ENCODE measurements around the gene LMBR1L. TPM values are rescaled to one million over a fixed set of nuclear protein-coding genes. Genes with fewer than 3 reads are reported as not detected.
A peak's percentile ranks its signal among the peaks of the same experiment; 100 is the strongest.

Gene LMBR1L
- total RNA-seq, 3 donors from 2014 or later: 37.6 to 73.0 (median 58.3) TPM

- Histone ChIP-seq H3K27me3 (peaks cover 6 to 11% of the 10 kb centered on the region in 2 donors), H3K9me3 (no peaks in the 10 kb centered on the region), H3K4me3 (no peak overlapping the region), H3K36me3 (peaks cover 17% of the 10 kb centered on the region), H3K27ac (no peak overlapping the region), H3K4me1 (peaks cover 8 to 12% of the 10 kb centered on the region in 2 donors)
- intact Hi-C loops (cut with DNase I; ENCODE audit: low total_unique reads): no loop called here
- TF ChIP-seq, protein P1, sequence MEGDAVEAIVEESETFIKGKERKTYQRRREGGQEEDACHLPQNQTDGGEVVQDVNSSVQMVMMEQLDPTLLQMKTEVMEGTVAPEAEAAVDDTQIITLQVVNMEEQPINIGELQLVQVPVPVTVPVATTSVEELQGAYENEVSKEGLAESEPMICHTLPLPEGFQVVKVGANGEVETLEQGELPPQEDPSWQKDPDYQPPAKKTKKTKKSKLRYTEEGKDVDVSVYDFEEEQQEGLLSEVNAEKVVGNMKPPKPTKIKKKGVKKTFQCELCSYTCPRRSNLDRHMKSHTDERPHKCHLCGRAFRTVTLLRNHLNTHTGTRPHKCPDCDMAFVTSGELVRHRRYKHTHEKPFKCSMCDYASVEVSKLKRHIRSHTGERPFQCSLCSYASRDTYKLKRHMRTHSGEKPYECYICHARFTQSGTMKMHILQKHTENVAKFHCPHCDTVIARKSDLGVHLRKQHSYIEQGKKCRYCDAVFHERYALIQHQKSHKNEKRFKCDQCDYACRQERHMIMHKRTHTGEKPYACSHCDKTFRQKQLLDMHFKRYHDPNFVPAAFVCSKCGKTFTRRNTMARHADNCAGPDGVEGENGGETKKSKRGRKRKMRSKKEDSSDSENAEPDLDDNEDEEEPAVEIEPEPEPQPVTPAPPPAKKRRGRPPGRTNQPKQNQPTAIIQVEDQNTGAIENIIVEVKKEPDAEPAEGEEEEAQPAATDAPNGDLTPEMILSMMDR (IDR thresholded peaks at IDR 0.05): no peak
- no peak for TF ChIP-seq POLR2AphosphoS5 (IDR thresholded peaks at IDR 0.05)
- no peak for TF ChIP-seq POLR2A (IDR thresholded peaks at IDR 0.05)
- no peak for DNase-seq (ENCODE audit: low spot score in 2 of 2)
Measured at GRCh38 chr12:49098703-49099102, 11.9 kb downstream of the LMBR1L start.

GRCh38 chr12:49098035-49098451 lies 12.6 kb downstream of the LMBR1L start:
- H3K4me3 ChIP-seq: no peak overlapping the region
- no peaks in the 10 kb centered on the region for H3K9me3 ChIP-seq
- H3K4me1 ChIP-seq: peaks cover 8 to 12% of the 10 kb centered on the region in 2 donors
- H3K27me3 ChIP-seq: peaks cover 6 to 16% of the 10 kb centered on the region in 2 donors
- no peak for DNase-seq (ENCODE audit: low spot score in 2 of 2)
- H3K36me3 ChIP-seq: peaks cover 17% of the 10 kb centered on the region
- no peak overlapping the region for H3K27ac ChIP-seq
- no peak for TF ChIP-seq POLR2AphosphoS5 (IDR thresholded peaks at IDR 0.05)
- no peak for TF ChIP-seq POLR2A (IDR thresholded peaks at IDR 0.05)
- TF ChIP-seq, protein P1 (IDR thresholded peaks at IDR 0.05): peak; percentile 61 to 70 (median 61)
- intact Hi-C loops (cut with DNase I; ENCODE audit: low total_unique reads): no loop called here

GRCh38 chr12:49097381-49097780 lies 13.3 kb downstream of the LMBR1L start:
- TF ChIP-seq POLR2A (IDR thresholded peaks at IDR 0.05) (no peak), POLR2AphosphoS5 (IDR thresholded peaks at IDR 0.05) (no peak)
- TF ChIP-seq, protein P1 (IDR thresholded peaks at IDR 0.05): no peak
- peaks cover 6 to 23% of the 10 kb centered on the region in 2 donors for H3K27me3 ChIP-seq
- DNase-seq (ENCODE audit: low spot score in 2 of 2): no peak
- intact Hi-C loops (cut with DNase I; ENCODE audit: low total_unique reads): no loop called here
- H3K27ac ChIP-seq: no peak overlapping the region
- peaks cover 17% of the 10 kb centered on the region for H3K36me3 ChIP-seq
- H3K4me3 ChIP-seq: no peak overlapping the region
- H3K4me1 ChIP-seq: peaks cover 8 to 14% of the 10 kb centered on the region in 2 donors
- no peaks in the 10 kb centered on the region for H3K9me3 ChIP-seq

DNA sequence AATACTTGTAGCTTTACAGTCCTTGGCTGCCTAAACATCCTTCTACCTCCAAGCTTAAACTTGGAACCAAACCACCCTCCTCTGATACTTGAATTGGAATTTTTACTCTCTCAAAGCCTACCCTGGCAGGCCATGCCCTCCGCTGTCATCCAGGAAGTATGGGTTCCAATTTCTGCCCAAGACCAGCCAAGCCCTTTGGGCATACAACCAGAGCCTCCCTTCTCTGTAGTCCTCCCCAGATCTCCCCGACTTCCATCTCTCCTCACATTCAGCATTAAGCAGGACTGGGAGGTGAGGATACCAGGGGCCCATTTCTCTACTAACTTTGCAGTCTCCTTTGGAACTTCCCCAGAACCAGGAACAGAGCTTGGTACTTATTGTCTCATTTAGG lies 15.7 kb downstream of the LMBR1L start:
- Histone ChIP-seq H3K9me3 (no peaks in the 10 kb centered on the region), H3K27me3 (peaks cover 11 to 45% of the 10 kb centered on the region in 2 donors), H3K4me1 (peaks cover 15 to 21% of the 10 kb centered on the region in 2 donors), H3K27ac (no peak overlapping the region), H3K36me3 (peaks cover 4% of the 10 kb centered on the region), H3K4me3 (peak overlapping the region in 2 of 3 donors; percentile 32 to 62)
- TF ChIP-seq POLR2A (IDR thresholded peaks at IDR 0.05) (no peak), POLR2AphosphoS5 (IDR thresholded peaks at IDR 0.05) (no peak)
- TF ChIP-seq, protein P1 (IDR thresholded peaks at IDR 0.05): no peak
- no peak for DNase-seq (ENCODE audit: low spot score in 2 of 2)
- intact Hi-C loops (cut with DNase I; ENCODE audit: low total_unique reads): no loop called here

DNA sequence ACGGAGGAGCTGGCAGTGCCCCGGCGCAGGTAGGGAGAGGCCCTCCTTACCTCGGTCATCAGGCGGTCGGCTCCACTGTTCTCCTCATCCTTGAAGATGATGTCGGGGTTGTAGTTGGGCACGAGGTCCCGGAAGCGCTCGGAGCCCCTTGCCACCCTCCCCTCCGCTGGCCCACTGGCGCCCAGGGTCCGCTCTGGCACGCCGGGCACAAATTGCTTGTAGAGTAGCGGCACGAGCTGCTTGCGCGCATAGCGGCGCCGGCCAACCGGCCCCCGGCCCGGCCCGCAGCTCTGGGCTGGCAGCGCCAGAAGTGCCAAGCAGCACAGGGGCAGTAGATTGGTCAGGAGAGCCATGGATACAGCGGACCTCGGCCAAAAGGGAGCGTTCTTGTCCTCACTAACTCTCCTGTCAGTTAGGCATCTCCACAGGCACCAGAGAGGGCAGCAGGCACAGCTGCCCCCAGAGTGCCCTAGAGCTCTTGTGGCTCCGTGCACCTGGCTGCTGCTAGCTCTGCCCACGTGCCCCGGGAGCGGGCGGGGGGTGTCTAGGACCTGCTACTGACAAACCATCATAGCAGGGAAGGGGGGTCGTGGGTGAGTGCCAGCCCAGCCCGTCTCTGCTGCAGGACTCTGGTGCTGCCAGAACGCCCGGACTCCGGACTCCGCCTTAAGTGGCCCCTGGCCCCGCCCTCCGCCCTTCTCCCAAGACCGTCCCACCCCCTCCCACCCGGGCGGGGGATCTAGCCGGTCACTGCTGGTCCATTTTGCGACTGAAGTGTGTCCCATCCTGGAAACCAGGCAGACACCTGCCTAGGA lies 16.3 kb downstream of the LMBR1L start, which contains the start of gene DHH:
TSS of gene DHH (minus strand) at position 642 of the 815 bp plus-strand sequence. CDS start at position 353, 289 bp downstream.
- intact Hi-C loops (cut with DNase I; ENCODE audit: low total_unique reads): no loop called here
- no peaks in the 10 kb centered on the region for H3K36me3 ChIP-seq
- H3K9me3 ChIP-seq: no peaks in the 10 kb centered on the region
- no peak for DNase-seq (ENCODE audit: low spot score in 2 of 2)
- peaks cover 11 to 51% of the 10 kb centered on the region in 2 donors for H3K27me3 ChIP-seq
- H3K4me1 ChIP-seq: peaks cover 18 to 27% of the 10 kb centered on the region in 2 donors
- peak within 1 kb of the TSS; percentile 23 to 62 (median 32) for H3K4me3 ChIP-seq
- no peak within 1 kb of the TSS for H3K27ac ChIP-seq
- TF ChIP-seq, protein P1 (IDR thresholded peaks at IDR 0.05): no peak
- TF ChIP-seq POLR2AphosphoS5 (IDR thresholded peaks at IDR 0.05) (no peak), POLR2A (IDR thresholded peaks at IDR 0.05) (no peak)

All from breast epithelium (tissue), 4 donors.